K562 (cell line): ENCODE measurements around the gene DHDDS. TPM values are rescaled to one million over a fixed set of nuclear protein-coding genes. Genes with fewer than 3 reads are reported as not detected.

ENCODE experiments used
- DIDO1 ChIP-seq: fragments of 450-650 bp; IDR thresholded peaks from 2 replicates; pipeline ENCODE4 v1.6.1; 2016; ENCODE audit warnings: low read depth, missing biosample characterization, missing genetic modification characterization
- FOS ChIP-seq: IDR thresholded peaks from 3 replicates; pipeline ENCODE4 v1.6.1; 2011; ENCODE audit not compliant: insufficient read length; ENCODE audit errors: extremely low read depth
- JUN ChIP-seq, 2 experiments: sonication (generic) in 1 of 2; formaldehyde crosslinking in 1 of 2; IDR thresholded peaks; 2 replicates each; pipeline versions ENCODE4 v1.6.1 to v1.8.0; 2012 to 2022; ENCODE audit warnings: borderline replicate concordance in 2 of 2, mild to moderate bottlenecking in 2 of 2, improper control_type of control experiment in 1 of 2, low read depth in 1 of 2, low read length in 1 of 2, missing genetic modification reagents in 1 of 2
- MCM5 ChIP-seq: fragments of 450-650 bp; IDR thresholded peaks from 2 replicates; pipeline ENCODE4 v1.6.1; 2016; ENCODE audit warnings: low read depth
- POLR2A ChIP-seq: fragments of 450-650 bp; conservative IDR thresholded peaks from 2 replicates; pipeline ENCODE4 v1.6.1; 2016
- POLR2AphosphoS5 ChIP-seq: IDR thresholded peaks from 2 replicates; pipeline ENCODE4 v1.6.1; 2011; ENCODE audit warnings: mild to moderate bottlenecking, low read depth, low read length, moderate library complexity; ENCODE audit not compliant: control insufficient read depth, insufficient read depth
- POLR2B ChIP-seq: fragments of 450-650 bp; IDR thresholded peaks from 2 replicates; pipeline ENCODE4 v1.6.1; 2018; ENCODE audit warnings: low read depth; ENCODE audit not compliant: partially characterized antibody
- XRCC4 ChIP-seq: IDR thresholded peaks from one replicate; pipeline ENCODE4 v1.6.1; 2011; ENCODE audit not compliant: insufficient read depth, insufficient read length; ENCODE audit errors: extremely low read depth
- ZNF316 ChIP-seq: fragments of 450-650 bp; IDR thresholded peaks from 2 replicates; pipeline ENCODE4 v1.6.1; 2016
- ZNF551 ChIP-seq: fragments of 250-450 bp; sonication (Bioruptor Pico); IDR thresholded peaks from 2 replicates; pipeline ENCODE4 v1.5.0; 2021; ENCODE audit warnings: mild to moderate bottlenecking, moderate library complexity
- ZNF740 ChIP-seq, 3 experiments: fragments of 200-800 bp in 1 of 3; sonication (Bioruptor generic) in 1 of 3; sonication (generic) in 1 of 3; formaldehyde crosslinking in 1 of 3; IDR thresholded peaks; 2 replicates each; pipeline versions ENCODE4 v1.6.1 to v1.8.0; 2016 to 2022; ENCODE audit warnings: mild to moderate bottlenecking in 2 of 3, missing compliant biosample characterization in 2 of 3, missing genetic modification characterization in 2 of 3, missing genetic modification reagents in 1 of 3
- polyA plus RNA-seq, 8 experiments: library from polyadenylated mRNA; depleted of rRNA in 4 of 8; stranded (reverse) in 5 of 8; unstranded in 3 of 8; fragments of >200 nt; fragmentation: Nextera tagmentation in 2 of 8; fragmentation: Illumina TruSeq in 1 of 8; extraction: Ambion mirVana in 2 of 8; extraction: Trizol in 1 of 8; gene quantifications; 2 replicates each; pipeline versions ENCODE4 v1.2.1 to v1.2.3, GENCODE V29; 2011 to 2014; ENCODE audit warnings: inconsistent platforms in 1 of 8, missing spikeins in 1 of 8
- total RNA-seq, 7 experiments: library from RNA; depleted of rRNA in 6 of 7; stranded (reverse); fragments of >200 nt in 6 of 7; fragmentation: Illumina TruSeq in 2 of 7; extraction: Trizol in 2 of 7; gene quantifications; 2 replicates each; pipeline versions ENCODE4 v1.2.1 to v1.2.3, GENCODE V29; 2011 to 2021; ENCODE audit warnings: low replicate concordance in 1 of 7

DHDDS gene
- total and polyA plus RNA-seq, 9 of the 15 experiments (the other 6 are each of a cell fraction or from before 2014, with no cell fraction given) = 33.3 to 55.0 (median 44.3) TPM

DNA sequence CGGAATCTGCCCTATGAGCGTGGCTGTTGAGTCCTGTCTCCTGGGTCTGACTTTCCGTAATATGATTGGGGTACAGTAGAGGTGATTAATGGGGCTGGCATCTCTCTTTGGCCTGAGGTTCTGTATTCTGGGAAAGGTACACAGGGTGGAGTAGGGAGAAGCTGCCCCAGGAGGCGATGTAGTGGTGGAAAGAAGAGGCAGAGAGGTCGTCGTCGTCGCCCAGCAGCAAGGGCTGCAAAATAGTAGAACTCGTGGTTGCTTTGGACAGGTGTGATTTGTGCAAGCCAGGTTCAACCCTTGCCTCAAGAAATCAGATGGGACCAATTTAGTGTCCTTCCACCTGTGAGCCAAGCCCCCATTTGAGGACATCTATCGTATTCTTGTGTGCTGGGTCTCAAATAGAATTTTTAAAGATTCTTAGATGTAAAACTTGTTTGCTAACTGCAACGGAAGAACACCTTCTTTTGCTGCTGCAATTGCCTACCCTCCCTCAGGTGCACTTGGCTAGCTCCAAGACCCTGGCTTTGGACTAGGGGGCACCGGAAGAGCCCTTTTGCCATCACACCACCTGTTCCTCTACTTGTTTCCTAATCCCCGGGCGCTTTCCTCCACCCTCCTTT, 38.9 kb downstream of the DHDDS start (continued):
- no peak for TF ChIP-seq ZNF316
- TF ChIP-seq FOS = no peak
- TF ChIP-seq POLR2A = peak; percentile 14
- TF ChIP-seq POLR2B = peak; percentile 11
- TF ChIP-seq POLR2AphosphoS5 = 0 out of 2 replicates have a peak, but pooled peaks have one; percentile 14
- peak; percentile 21; the same call in 1 of the 2 replicates for TF ChIP-seq ZNF740 (CRISPR knock-in tag; IDR thresholded peaks at IDR 0.05)
- TF ChIP-seq ZNF740 (tag; IDR thresholded peaks at IDR 0.05) = no peak
- no peak for TF ChIP-seq JUN (IDR thresholded peaks at IDR 0.05; ENCODE audit: borderline replicate concordance, low read depth, low read length)
- 0 out of 2 replicates have a peak, but pooled peaks have one; percentile 16 for TF ChIP-seq JUN (CRISPR knock-in tag; IDR thresholded peaks at IDR 0.05; ENCODE audit: borderline replicate concordance)
- TF ChIP-seq MCM5 = no peak
- 0 out of 2 replicates have a peak, but pooled peaks have one; percentile 72 for TF ChIP-seq ZNF551
- no peak for TF ChIP-seq XRCC4
- TF ChIP-seq DIDO1 (tag) = no peak
